Measurements from ENCODE around the gene VPS16.

Gene VPS16

DNA sequence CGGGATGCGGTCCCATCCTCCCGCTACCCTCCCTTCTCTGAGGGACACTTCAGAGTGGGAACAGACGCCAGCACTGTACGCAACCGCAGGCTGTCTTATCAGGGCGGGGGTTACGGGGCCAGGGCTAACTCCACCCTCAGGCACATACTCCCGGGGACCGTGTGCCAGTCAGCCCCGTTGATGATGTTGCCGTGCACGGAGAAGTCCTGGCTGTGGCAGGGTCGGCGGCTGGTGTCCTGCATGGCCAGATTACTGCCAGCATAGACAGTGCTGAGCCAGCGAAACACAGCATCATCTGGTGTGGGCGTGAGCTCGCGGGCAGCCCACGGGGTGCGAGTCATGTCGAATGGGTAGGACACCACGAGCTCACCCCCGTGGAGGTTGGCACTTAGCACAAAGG, 45.1 kb upstream of the VPS16 start (continued):
- TF ChIP-seq, protein P1, sequence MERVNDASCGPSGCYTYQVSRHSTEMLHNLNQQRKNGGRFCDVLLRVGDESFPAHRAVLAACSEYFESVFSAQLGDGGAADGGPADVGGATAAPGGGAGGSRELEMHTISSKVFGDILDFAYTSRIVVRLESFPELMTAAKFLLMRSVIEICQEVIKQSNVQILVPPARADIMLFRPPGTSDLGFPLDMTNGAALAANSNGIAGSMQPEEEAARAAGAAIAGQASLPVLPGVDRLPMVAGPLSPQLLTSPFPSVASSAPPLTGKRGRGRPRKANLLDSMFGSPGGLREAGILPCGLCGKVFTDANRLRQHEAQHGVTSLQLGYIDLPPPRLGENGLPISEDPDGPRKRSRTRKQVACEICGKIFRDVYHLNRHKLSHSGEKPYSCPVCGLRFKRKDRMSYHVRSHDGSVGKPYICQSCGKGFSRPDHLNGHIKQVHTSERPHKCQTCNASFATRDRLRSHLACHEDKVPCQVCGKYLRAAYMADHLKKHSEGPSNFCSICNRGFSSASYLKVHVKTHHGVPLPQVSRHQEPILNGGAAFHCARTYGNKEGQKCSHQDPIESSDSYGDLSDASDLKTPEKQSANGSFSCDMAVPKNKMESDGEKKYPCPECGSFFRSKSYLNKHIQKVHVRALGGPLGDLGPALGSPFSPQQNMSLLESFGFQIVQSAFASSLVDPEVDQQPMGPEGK (CRISPR knock-in tag; IDR thresholded peaks at IDR 0.05; ENCODE audit: borderline replicate concordance), result no peak
- TF ChIP-seq BACH2 (CRISPR knock-in tag; IDR thresholded peaks at IDR 0.05; ENCODE audit: borderline replicate concordance) (no peak), OSR1 (CRISPR knock-in tag; IDR thresholded peaks at IDR 0.05) (no peak)

- no peak for ATAC-seq
Observed at GRCh38 chr20:2796011-2796660, 44.4 kb upstream of the VPS16 start.

More at GRCh38 chr20:2796011-2796660, 44.4 kb upstream of the VPS16 start:
- TF ChIP-seq SNAI2 (CRISPR knock-in tag; IDR thresholded peaks at IDR 0.05) (no peak), CSRNP3 (CRISPR knock-in tag; IDR thresholded peaks at IDR 0.05) (no peak), TSHZ2 (CRISPR knock-in tag; IDR thresholded peaks at IDR 0.05) (no peak), ZNF565 (CRISPR knock-in tag; conservative IDR thresholded peaks at IDR 0.05; ENCODE audit: low read depth) (no peak), ZC3H10 (CRISPR knock-in tag; IDR thresholded peaks at IDR 0.05) (no peak), ZFP3 (CRISPR knock-in tag; IDR thresholded peaks at IDR 0.05) (no peak), ZNF70 (CRISPR knock-in tag; IDR thresholded peaks at IDR 0.05) (no peak), ZNF8 (CRISPR knock-in tag; IDR thresholded peaks at IDR 0.05) (no peak), TOX (CRISPR knock-in tag; IDR thresholded peaks at IDR 0.05; ENCODE audit: borderline replicate concordance) (no peak), ZFP30 (CRISPR knock-in tag; IDR thresholded peaks at IDR 0.05) (no peak), PPARA (CRISPR knock-in tag; IDR thresholded peaks at IDR 0.05; ENCODE audit: borderline replicate concordance) (no peak), TCF4 (CRISPR knock-in tag; IDR thresholded peaks at IDR 0.05; ENCODE audit: borderline replicate concordance) (no peak), ARNTL (CRISPR knock-in tag; IDR thresholded peaks at IDR 0.05; ENCODE audit: borderline replicate concordance, low read depth) (no peak), ESRRG (CRISPR knock-in tag; IDR thresholded peaks at IDR 0.05) (no peak), ISL1 (CRISPR knock-in tag; IDR thresholded peaks at IDR 0.05) (no peak), RARB (CRISPR knock-in tag; IDR thresholded peaks at IDR 0.05) (no peak)
- TF ChIP-seq, protein P2, sequence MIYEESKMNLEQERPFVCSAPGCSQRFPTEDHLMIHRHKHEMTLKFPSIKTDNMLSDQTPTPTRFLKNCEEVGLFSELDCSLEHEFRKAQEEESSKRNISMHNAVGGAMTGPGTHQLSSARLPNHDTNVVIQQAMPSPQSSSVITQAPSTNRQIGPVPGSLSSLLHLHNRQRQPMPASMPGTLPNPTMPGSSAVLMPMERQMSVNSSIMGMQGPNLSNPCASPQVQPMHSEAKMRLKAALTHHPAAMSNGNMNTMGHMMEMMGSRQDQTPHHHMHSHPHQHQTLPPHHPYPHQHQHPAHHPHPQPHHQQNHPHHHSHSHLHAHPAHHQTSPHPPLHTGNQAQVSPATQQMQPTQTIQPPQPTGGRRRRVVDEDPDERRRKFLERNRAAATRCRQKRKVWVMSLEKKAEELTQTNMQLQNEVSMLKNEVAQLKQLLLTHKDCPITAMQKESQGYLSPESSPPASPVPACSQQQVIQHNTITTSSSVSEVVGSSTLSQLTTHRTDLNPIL (CRISPR knock-in tag; IDR thresholded peaks at IDR 0.05; ENCODE audit: low read depth), result no peak
- TF ChIP-seq, protein P3, sequence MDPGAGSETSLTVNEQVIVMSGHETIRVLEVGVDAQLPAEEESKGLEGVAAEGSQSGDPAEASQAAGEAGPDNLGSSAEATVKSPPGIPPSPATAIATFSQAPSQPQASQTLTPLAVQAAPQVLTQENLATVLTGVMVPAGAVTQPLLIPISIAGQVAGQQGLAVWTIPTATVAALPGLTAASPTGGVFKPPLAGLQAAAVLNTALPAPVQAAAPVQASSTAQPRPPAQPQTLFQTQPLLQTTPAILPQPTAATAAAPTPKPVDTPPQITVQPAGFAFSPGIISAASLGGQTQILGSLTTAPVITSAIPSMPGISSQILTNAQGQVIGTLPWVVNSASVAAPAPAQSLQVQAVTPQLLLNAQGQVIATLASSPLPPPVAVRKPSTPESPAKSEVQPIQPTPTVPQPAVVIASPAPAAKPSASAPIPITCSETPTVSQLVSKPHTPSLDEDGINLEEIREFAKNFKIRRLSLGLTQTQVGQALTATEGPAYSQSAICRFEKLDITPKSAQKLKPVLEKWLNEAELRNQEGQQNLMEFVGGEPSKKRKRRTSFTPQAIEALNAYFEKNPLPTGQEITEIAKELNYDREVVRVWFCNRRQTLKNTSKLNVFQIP (CRISPR knock-in tag; IDR thresholded peaks at IDR 0.05; ENCODE audit: borderline replicate concordance, low read depth), result no peak
- TF ChIP-seq, protein P1 (CRISPR knock-in tag; IDR thresholded peaks at IDR 0.05; ENCODE audit: borderline replicate concordance), result no peak

Data from SK-N-SH treated with all-trans-retinoic acid at 6 μM for 48 hours (cell line).